HS-5 (cell line): Measurements from ENCODE around the gene POTEF.
"Not testable (repeated sequence)": the region's sequence is repeated elsewhere in the genome, so short reads cannot be mapped to it uniquely, and the experiment has no call there.

ENCODE experiments used
- DNase-seq: peaks from one replicate; pipeline ENCODE4 v3.0.0-alpha.2; 2012; ENCODE audit warnings: low read depth

Gene POTEF

DNA sequence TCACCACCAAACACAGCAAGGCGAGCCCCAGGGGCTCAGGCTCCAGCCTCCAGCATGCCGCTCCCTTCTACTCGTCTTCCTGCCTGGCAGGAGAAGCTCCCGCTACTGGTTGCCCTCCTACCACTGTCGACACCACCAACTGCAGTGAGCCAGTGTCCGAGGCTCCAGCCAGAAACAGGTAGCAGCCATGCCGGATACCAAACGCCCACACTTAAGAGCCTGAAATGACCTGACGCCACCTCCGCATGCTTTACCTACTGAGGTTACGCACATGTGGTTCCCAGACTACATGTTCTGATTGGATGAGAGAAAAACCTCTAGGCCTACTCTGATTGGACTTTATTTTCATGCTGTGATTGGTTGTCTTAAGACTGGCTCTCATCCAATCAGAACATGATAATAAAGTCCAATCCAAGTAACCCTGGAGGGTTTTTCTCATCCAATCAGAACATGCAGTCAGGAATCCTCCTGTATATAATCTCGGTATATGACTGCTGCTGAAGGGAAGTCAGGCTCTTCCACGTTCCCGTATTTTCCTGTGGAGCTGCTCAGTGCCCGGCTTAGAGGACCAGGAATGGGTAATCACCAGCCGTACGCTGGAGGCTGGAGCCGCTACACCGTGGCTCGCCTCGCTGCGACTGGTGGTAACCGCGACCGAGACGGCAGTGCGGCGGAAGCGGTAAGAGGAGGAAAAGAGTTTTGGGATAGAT is at the start of gene POTEF:
Gene POTEF (minus strand): TSS at position 103 of the 710 bp plus-strand sequence. CDS start 8,707 bp downstream, outside the sequence.
- DNase-seq, result not testable (repeated sequence)

DNA sequence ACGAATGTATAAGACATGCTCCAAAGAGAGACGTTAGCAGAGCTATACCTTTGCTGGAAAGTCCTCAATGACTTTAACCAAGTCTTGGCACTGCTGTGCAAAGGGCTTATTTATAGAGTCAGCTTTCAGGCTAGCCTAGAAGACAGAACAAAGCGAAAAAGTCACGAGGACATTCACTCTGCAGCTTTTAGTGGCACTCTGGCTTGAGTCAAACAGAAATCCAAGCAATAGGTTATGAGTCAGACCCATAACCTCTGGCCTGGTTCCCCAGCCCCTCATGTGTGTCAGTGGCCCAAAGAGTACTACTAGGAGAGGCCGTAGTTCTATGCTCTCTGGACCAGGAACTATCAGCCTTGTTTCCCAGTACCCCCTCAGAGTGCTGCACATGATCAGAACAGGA is 45.8 kb upstream of the POTEF start:
- DNase-seq, result not testable (repeated sequence)

DNA sequence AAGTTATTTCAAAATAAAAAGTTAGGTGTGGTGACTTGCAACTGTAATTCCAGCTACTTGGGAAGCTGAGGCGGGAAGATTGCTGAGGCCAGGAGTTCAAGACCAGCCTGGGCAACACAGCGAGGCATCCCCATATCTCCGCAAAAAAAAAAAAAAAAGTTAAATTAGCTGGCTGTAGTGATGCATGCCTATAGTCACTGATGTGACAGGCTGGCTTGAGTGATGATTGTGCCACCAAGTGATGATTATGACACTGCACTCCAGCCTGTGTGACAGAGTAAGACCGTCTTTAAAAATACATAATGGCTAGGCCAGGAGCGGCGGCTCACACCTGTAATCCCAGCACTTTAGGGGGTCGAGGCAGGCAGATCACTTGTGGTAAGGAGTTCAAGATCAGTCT is 40.9 kb upstream of the POTEF start:
- no peak for DNase-seq

DNA sequence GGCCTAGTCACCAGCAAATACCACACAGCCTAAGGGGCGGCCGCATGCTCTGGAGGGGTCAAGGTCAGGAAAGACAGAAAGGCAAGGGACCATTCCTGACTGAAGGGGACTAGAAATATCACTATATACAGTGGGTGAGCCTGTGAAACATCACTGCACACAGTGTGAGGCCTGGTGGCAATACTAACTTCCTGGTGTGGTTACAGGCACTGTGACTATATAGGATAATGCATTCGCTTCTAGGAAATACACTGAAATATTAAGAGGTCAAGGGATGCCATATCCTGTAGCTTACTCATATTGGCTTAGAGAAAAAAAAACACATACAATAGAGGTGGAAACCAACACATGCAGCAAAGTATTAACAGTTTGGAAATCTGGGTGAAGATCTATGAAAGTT is 40.1 kb upstream of the POTEF start:
- DNase-seq, result not testable (repeated sequence)

DNA sequence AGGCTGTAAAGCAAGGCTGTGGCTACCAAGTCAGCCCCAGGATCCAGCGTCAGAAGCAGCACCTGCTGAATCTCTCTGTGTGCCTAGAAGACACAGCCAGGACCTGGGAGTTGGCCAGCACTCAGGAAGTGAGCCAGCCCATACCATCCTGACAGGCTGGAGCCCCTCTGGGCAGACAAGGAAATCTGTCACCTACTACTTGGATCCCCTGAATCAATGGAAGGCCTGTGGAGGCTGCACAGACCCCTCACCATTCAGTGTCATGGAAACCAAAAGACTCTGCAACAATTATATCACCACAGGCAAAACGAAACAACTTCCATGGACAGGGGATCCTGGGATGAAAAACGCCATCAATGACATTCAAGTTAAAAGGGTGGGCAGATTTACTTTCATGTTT is 37.6 kb upstream of the POTEF start:
- DNase-seq, result not testable (repeated sequence)

DNA sequence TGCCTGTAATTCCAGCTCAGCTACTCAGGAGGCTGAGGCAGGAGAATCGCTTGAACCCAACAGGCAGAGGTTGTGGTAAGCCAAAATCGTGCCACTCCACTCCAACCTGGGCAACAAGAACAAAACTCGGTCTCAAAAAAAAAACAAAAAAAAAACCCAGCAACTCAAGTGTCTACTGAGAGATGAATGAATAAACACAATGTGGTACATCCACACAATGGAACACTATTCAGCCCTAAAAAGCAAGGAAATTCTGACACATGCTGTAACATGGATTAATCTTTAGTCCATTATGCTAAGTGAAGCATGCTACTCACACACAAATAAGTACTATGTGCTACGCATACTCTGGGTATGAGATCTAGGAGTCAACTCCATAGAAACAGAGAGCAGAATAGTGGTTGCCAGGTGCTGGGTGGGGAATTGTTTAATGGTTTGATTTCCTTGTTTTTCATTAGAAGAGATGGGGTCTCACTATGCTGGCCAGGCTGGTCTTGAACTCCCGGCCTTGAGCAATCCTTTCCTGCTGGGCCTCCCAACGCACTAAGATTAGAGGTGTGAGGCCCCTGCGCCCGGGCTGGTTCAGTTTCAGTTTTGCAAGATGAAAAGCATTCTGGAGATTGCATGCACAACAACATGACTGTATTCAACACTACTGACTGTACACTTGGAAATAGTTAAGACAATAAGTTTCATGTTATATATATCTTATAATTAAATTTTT is 36.4 kb upstream of the POTEF start:
- no peak for DNase-seq

DNA sequence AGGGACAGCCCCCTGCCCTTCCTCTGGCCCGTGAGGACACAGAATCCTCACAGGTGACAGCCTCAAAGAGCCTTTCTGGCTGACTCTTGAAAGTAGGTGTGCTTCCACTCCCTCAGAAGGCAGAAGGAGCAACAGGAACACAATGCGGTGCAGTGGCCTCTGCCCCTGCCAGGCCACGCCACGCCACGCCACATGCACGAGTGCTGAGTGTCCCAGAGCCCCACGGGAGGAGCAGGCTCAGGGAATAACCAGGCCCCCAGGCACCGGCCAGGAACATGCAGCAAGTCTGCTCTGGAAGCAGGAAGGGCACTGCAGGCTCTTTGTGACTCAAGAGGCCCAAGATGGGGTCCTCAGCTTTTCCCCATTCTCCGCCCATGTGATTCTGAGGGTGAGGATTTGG is 33.9 kb upstream of the POTEF start:
- no peak for DNase-seq

DNA sequence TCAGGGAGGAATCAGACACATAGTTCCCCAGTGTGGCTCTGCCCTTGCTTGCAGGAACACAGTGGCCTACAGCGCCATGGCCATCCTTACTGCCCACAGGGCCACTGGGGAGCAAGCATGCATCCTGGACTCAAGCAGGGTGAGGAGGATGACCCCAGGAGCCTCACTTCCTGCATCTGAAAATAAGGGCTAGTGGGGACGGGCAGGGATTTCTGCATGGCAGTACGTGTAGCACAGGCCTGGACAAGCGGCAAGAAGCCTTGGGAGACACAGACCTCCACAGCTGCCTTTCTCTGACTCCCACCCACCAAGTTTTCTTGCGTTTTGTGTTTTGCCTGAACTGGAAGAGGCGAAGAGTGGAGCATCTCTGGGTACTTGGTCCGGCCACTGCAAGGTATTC is 33.5 kb upstream of the POTEF start:
- DNase-seq, result not testable (repeated sequence)

DNA sequence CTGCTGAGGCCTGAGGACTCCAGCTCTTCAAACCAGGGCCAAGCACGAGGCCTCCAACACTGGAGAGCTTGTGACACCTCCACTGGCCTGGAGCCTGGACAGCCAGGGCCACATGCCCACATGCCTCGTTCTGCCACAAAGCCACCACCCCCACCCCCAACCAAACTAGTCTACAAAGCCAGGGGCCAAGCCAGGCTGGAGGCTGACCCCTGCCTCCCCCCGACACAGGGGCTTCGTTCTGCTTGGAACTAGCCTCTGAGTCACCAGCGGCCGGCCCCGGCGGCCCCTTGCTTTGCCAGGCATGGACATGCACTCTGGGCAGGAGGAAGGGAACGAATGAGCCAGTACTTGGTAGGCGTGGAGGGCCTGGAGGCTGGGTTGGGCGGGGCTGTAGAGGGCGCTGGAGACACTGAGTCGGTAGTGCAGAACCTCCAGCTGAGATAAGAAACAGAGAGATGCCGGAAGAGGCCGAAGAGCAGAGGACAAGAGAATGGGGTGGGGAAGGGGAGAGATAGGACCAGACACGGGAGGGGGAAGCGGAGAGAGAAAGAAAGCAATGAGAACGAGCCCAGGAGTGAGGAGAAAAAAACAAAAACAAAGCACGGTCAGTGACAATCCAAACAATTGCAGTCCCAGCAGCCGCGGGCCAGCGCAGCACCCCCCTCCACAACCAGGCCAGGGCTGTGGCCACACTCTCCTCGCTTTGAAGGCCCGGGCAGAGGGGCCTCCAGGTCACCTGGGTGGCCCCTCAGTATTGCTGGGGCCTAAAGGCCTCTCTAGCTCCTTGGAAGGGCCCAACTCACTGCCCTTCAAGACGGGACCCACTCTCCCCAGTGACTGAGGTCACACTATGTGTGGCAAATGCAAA is 32.0 kb upstream of the POTEF start:
- not testable (repeated sequence) for DNase-seq

DNA sequence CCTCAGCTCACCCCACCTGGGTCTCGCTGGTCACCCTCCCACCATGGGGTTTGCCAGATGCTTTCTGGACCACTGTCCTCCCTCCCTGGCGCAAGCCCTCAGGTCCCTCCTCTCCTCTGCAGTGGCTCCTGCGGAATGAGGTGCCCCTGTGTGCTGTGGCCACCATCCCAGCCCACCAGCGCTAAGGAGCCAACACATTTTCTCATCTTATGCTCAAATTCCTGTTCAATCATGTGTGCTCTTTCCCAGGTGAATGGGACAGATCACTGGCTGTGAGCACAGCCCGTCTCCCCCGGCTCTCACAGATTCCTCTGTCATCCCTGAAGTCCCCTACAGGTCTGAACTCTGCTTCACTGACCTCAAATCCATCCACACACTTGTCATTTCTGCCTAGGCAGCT is 31.1 kb upstream of the POTEF start:
- DNase-seq, result no peak

DNA sequence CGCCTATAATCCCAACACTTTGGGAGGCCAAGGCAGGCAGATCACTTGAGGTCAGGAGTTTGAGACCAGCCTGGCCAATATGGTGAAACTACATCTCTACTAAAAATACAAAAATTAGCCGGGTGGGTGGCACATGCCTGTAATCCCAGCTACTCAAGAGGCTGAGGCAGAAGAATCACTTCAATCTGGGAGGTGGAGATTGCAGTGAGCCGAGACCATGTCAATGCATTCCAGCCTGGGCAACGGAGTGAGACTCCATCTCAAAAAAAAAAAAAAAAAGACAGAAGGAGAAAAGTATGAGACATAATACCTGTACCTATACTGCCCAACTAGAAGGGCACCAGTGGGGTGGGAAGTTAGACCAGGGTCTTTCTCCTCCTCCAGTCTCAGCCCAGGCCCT is 30.4 kb upstream of the POTEF start:
- not testable (repeated sequence) for DNase-seq

DNA sequence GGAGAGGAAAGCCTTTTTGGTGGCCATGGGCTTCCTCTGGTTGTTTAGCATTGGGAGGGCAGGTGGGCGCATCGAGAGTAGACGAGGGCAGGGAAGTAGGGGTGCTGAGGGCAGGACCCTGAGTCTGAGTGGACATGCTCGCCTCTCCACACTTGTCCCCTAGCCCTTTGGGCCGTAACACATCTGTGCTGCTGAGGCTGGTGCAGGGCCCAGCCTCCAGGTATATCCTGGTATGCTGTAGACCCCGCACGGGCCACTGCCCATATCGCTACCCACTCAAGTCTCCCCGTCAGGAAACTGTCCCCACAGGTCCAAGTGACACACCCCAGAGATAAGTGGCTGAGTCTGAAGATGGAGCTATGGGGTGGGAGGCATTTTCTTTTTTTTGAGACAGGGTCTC is 29.6 kb upstream of the POTEF start:
- DNase-seq, result no peak

DNA sequence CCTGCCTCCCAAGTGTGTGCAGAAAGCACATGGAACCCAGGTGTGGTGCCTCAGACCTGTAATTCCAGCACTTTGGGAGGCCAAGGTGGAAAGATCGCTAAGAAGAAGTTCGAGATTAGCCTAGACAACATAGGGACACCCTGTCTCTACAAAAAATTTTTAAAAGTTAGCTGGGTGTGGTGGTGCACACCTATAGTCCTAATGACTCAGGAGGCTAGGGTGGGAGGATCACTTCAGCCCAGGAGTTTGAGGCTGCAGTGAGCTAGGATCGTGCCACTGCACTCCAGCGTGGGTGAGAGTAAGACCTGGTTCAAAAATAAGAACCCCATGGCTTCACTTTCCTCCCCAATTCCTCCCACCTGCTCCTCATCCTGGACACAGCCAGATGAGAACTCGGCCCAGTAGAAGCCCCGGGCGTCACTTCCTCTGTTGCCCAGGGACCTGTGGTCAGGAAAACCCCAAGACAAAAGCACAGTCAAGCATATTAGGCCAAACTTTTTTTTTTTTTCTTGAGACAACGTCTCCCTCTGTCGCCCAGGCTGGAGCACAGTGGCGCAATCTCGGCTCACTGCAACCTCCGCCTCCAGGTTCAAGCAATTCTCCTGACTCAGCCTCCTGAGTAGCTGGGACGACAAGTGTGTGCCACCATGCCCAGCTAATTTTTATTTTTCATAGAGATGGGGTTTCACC is 28.9 kb upstream of the POTEF start:
- DNase-seq, result not testable (repeated sequence)

DNA sequence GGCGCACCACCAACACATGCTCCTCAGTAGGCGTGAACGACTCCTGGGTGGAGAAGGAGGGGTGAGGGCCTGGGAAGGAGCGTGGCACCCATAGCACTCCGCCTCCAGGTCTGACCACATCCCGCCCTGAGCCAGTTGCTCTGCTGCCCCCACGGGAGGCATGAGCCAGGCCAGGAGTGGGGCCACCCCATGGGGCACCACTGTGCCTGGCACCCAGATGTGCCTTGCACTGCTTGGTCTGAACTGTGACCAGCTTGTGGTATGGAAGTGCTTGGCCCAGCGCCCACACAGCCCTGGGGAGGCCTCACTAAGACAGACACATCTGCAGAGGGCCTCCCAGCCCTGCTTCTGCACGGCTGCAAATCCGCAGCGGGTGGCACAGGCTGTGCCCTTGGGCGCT is 28.3 kb upstream of the POTEF start:
- DNase-seq, result not testable (repeated sequence)

DNA sequence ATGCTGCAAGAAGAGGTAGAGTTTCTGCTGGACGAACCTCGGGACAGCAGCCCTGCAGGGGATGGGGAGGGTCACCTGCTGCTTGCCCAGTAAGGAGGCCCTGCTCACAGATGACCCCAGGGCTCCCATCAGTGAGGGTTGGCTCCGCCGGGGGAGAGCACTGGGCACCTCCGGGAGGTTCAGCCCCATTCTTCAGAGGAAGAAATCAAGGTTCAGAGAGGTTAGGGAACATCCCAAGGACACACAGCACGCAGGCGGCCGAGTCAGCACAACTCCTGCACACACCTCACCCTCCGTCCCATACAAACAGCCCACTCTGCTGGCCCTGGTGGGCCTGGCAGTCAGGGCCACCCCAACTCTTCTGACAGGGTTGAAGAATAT is 27.6 kb upstream of the POTEF start:
- DNase-seq, result no peak

DNA sequence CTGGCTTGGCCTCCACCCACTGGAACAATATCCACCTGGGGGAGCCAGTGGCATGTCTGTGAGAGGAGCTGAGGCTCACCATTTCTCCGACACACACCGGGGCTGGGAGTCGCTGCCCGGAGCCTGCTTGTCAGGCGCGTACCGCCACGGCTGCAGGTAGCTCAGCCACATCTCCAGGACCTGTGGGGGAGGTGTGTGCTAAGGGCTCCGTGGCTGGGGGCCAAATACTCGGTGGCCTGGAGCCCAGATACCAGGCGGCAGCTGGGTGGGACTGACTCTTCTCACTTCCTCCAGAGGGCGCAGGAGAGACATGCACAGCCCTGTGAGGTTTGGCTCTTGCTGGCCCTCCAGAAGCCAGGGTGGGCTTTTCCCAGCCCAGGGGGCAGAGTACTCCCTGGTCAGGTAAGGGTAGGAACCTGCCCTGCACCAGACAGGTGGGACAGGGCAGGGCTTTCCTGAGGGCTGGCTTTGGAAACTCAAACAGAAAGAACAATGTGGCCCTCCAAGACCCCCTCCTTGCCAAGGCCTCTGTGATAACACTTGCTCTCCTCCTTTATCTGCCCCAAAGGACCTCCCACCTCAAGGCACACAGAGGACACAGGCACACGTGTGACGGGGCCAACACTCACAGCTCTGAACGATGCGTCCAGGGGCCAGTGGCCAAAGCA is 27.1 kb upstream of the POTEF start:
- not testable (repeated sequence) for DNase-seq

DNA sequence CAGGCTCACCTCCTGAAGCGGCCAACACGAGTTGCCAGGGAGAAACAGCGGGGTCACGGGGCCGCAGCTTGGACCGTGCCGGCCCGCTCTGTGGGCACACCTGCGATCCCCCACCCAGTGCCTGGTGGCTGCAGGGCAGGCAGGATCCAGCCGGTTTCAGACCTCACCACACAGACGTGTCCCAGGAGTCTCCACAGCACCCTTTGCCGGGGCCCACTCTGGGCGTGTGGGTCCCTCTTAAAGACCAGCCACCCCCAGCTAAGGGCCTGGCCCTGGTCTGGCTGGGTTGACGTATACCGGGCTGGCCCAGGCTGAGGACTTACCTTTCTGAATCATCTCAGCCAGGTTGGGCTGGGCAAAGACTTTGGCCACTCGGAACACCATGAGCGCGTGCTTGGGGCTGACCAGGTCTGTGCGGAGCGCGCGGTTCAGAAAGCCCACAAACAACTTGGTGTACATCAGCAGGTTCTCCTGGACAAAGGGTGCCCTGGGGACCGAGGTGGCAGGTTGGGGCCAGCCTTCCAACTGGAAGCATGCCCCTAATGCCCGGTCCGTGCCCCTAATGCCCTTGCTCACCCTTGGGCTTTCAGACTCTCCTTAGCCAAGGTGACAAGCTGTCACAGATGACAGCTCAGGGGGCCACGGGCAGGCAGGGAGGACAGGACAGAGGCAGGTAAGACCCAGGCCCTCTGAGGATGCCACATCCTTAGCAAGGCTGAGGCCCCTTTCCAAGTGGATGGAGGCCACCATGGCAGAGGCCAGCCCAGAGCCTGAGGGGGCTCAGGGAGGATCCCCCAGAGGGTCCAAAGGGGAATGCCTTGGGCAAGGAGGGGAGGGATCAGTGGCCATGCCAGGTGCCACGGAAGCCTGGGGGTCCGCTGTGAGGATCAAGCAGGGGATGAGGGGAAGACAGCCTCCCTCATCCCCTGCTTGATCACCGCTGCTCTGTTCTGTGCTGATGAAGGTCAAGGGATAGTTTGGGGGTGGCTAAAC is 26.0 kb upstream of the POTEF start:
- no peak for DNase-seq

DNA sequence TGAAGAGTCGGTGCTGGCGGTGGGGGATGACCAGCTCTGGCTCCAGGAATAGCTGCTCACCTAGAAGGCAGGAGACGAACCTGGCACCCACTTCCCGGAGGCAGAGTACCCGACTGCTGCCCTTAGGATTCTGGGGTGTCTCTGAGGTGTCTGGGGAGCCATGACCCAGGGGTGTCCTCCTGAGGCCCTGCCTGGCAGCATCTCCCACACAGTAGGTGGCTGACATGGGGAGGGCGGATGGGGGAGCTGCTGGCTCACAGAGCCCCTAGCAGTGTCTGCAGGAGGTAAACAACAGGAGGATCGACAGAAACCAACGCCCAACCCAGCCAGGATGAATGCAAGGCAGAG is 25.4 kb upstream of the POTEF start:
- DNase-seq, result not testable (repeated sequence)

DNA sequence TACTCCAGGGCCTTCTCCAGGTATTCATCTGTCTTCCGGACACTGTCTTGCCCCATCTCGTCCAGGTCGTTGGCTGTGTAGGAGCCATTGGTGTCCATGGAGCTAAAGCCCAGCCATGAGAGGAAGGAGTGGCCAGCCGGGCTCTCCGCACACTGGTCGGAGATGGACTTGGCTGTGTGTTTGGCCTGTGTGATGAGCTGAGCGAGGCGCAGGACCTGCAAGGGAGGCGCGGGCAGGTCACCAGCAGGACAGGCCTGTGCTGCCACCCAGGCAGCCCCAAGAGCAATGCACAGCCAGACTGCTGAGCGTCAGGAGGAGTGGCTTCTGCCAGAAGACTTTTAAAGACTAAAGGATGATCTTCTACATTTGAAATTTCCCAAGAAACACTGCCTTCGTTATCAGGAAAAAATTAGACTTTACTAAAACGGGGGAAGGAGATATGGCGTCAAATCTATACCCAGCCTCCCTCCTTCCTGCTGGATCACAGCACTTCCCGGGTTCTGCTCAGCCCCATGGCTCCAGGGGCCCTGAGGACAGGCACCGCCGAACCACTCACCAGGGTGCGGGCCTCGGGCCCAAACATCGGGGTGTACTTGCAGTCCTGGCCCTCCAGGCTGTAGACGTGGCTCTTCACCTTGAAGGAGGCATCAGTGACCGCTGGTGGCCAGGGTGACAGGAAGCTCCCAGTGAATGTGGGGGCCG is 24.9 kb upstream of the POTEF start:
- not testable (repeated sequence) for DNase-seq
